ENCODE measurements around the gene PRDM5. TPM values are rescaled to one million over a fixed set of nuclear protein-coding genes. Genes with fewer than 3 reads are reported as not detected.

The PRDM5 gene
- total and polyA plus RNA-seq, 2 donors (not counting 3 experiments of a cell fraction or from before 2014, with no cell fraction given), result 2.2 to 8.1 TPM

DNA sequence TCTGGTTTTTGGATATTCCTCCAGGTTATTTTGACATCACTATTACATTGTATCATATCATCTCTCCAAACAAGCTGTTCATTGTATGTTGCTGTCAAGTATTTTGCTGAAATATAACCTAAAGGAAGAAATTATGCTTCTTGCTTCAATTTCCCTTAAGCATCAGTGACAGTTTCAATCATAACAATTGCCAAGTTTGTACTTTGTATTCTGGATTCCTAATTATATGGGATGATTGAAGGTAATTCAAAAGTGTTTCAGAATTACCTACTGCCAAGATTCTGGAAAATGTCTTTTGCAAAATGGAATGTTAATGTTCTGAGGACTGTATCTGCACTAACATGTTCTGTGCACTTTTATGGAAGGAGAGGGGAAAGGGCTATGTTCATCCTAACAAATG, 228.7 kb downstream of the PRDM5 start:
- no peak overlapping the region for H3K4me3 ChIP-seq (replicated peaks in 1 of 3; ENCODE audit: insufficient read depth in 1 of 3, low read depth in 1 of 3, low read length in 3 of 3)
- FAIRE-seq, result no peak
- no peaks in the 10 kb centered on the region for H3K27me3 ChIP-seq (ENCODE audit: control insufficient read depth in 2 of 2, insufficient read depth in 2 of 2, low read length in 2 of 2)
- TF ChIP-seq MYC (IDR thresholded peaks at IDR 0.05; ENCODE audit: low read depth, low read length), result no peak
- no peak for TF ChIP-seq POLR2AphosphoS5 (IDR thresholded peaks at IDR 0.05; ENCODE audit: insufficient read depth, low read depth, low read length)
- TF ChIP-seq, protein P1, sequence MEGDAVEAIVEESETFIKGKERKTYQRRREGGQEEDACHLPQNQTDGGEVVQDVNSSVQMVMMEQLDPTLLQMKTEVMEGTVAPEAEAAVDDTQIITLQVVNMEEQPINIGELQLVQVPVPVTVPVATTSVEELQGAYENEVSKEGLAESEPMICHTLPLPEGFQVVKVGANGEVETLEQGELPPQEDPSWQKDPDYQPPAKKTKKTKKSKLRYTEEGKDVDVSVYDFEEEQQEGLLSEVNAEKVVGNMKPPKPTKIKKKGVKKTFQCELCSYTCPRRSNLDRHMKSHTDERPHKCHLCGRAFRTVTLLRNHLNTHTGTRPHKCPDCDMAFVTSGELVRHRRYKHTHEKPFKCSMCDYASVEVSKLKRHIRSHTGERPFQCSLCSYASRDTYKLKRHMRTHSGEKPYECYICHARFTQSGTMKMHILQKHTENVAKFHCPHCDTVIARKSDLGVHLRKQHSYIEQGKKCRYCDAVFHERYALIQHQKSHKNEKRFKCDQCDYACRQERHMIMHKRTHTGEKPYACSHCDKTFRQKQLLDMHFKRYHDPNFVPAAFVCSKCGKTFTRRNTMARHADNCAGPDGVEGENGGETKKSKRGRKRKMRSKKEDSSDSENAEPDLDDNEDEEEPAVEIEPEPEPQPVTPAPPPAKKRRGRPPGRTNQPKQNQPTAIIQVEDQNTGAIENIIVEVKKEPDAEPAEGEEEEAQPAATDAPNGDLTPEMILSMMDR (IDR thresholded peaks at IDR 0.05; ENCODE audit: extremely low read depth in 1 of 2, insufficient read depth in 1 of 2, low read depth in 1 of 2, low read length in 2 of 2), result no peak
- TF ChIP-seq POLR2A (IDR thresholded peaks at IDR 0.05; ENCODE audit: low read depth, low read length), result no peak
- TF ChIP-seq MAX (IDR thresholded peaks at IDR 0.05; ENCODE audit: insufficient read depth, insufficient read length), result no peak
- TF ChIP-seq JUN (IDR thresholded peaks at IDR 0.05; ENCODE audit: borderline replicate concordance, insufficient read depth, insufficient read length, low read depth), result no peak
- TF ChIP-seq FOS (IDR thresholded peaks at IDR 0.05; ENCODE audit: borderline replicate concordance, insufficient read depth, low read length), result no peak
- TF ChIP-seq EZH2 (IDR thresholded peaks at IDR 0.05; ENCODE audit: borderline replicate concordance, low read depth, low read length, severe bottlenecking), result no peak
- no peak for TF ChIP-seq GATA2 (IDR thresholded peaks at IDR 0.05; ENCODE audit: insufficient read depth, insufficient read length, low read depth, low read length)
- intact Hi-C loops (cut with micrococcal nuclease) (loop anchor here (5.0 kb wide), 1 partner anchor 177 kb away; no protein-coding TSS in a partner anchor), dilution Hi-C loops (cut with MboI; ENCODE audit: extremely low pct_ligation_motif_present, low sequenced_read_pairs) (no loop called here)
- CTCF ChIA-PET, result no interaction called here
- no peak for DNase-seq (ENCODE audit: low read depth, low spot score)
- H3K79me2 ChIP-seq (ENCODE audit: control insufficient read depth, insufficient read depth, low read length), result no peaks in the 10 kb centered on the region
- H3K9me1 ChIP-seq (replicated peaks; ENCODE audit: control insufficient read depth, extremely low read depth, insufficient read depth, low read length), result no peaks in the 10 kb centered on the region
- no peak overlapping the region for H3K9ac ChIP-seq (replicated peaks; ENCODE audit: extremely low read depth, insufficient read depth, low read length)
- H3K27ac ChIP-seq (ENCODE audit: insufficient read depth, low read depth, low read length), result no peak overlapping the region
- peaks cover 6% of the 10 kb centered on the region for H3K4me1 ChIP-seq (ENCODE audit: control insufficient read depth, extremely low read depth, insufficient read depth, low read length)
- H3K4me2 ChIP-seq (ENCODE audit: insufficient read depth, low read length), result no peak overlapping the region
- H4K20me1 ChIP-seq (replicated peaks; ENCODE audit: control insufficient read depth, extremely low read depth, insufficient read depth, low read length), result no peaks in the 10 kb centered on the region
- H2AFZ ChIP-seq (ENCODE audit: low read depth, low read length), result no peak overlapping the region
- H3K36me3 ChIP-seq (ENCODE audit: control insufficient read depth in 2 of 2, extremely low read depth in 1 of 2, insufficient read depth in 2 of 2, low read length in 2 of 2), result no peaks in the 10 kb centered on the region
- POLR2A ChIA-PET, result no interaction called here
- no peaks in the 10 kb centered on the region for H3K9me3 ChIP-seq (replicated peaks; ENCODE audit: control insufficient read depth, insufficient read depth, low read length)
- BruUV-seq (replicated peaks), result no TSS peak

Measured in endothelial cell of umbilical vein (primary cell).